Measurements from ENCODE around the gene PEMT.
A peak's percentile ranks its signal among the peaks of the same experiment; 100 is the strongest.
"Not testable (repeated sequence)": the region's sequence is repeated elsewhere in the genome, so short reads cannot be mapped to it uniquely, and the experiment has no call there.

Gene PEMT

DNA sequence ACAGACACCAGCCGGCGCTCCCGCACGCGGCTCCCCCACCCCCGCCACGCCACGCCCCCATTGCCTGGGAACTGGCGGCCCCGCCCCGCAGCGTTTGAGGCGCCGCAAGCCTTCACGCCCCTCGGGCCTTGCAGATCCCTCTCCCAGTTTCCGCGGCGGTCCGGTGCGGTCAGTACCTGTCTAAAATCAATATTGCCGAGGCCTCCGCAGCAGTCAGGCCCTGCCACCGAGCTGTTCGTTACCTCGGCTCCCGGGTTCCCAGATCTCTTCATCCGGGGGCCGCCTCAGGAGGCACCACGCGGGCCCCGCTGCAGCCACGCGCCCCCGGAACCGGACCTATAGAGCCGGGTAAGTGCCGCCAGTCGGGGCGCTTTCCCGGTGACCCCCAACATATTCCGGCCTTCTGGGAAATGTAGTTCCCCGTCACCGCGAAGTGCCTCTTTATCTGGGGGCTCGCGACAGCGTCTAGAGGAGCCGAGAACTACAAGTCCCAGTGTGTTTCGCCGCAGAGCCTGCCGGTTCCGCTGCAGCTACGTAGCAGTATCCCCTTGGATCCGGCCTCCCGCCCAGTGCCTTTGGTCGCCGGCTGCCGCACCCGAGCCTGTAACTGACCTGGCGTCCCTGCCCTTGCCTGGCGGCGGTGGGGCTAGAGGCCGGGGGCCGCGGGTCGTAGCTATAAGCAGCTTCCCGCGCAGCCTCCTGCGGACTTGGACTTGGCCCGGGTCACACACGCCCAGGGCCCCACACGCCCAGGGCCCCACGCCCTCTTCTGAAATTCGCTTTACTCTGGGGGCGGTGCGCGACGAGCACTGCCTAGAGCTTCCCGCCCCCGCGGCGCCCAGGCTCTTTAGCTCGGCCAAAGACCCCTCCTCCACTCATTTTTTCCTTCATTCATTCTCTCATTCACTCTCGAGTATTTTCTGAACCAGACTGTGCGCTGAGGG lies at the start of gene PEMT:
Gene PEMT (minus strand): TSS at position 354 of the 944 bp plus-strand sequence. CDS start 82 bp downstream, at position 272.
- DNase-seq, result peak; percentile 98

DNA sequence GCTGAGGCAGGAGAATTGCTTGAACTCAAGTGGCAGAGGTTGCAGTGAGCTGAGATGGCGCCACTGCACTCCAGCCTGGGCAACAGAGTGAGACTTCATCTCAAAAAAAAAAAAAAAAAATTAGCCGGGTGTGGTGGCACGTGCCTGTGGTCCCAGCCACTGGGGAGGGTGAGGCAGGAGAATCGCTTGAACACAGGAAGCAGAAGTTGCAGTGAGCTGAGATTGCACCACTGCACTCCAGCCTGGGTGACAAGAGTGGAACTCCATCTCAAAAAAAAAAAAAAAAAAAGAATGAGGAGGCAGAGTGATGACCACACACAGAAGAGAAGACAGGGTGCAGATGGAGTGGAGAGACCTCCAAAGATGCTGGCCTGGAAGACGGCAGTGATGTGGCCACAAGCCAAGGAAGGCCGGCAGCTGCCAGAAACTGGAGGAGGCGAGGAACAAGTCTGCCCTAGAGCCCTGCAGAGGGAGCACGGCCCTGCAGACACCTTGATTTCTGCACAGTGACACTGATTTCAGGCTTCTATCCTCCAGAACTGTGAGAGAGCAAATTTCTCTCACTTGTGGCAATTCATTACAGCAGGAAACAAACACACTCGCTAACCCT lies 48.3 kb upstream of the PEMT start:
- DNase-seq, result not testable (repeated sequence)

- DNase-seq, result no peak
These were observed 47.0 kb upstream of the PEMT start for GRCh38 chr17:17638467-17638866.

GRCh38 chr17:17636272-17636885 lies 44.9 kb upstream of the PEMT start:
- no peak for DNase-seq

DNA sequence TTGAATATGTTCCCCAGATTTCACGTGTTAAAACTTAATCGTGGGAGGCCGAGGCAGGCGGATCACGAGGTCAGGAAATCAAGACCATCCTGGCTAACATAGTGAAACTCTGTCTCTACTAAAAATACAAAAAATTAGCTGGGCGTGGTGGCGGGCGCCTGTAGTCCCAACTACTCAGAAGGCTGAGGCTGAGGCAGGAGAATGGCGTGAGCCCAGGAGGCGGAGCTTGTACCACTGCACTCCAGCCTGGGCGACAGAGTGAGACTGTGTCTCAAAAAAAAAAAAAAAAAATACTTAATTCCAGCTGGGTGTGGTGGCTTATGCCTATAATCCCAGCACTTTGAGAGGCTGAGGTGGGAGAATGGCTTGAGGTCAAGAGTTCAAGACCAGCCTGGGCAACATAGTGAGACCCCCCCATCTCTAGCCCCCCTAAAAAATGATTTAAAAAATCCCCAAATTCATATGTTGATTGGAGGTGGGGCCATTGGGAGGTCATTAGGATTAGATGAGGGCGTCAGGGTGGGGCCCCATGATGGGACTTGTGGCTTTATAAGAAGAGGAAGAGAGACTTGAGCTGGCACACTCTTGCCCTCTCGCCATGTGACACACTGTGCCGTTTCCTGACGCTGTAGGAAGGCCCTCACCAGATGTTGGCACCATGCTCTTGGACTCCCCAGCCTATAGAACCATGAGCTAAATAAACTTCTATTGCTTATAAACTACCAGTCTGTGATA lies 44.2 kb upstream of the PEMT start:
- DNase-seq, result not testable (repeated sequence)

DNA sequence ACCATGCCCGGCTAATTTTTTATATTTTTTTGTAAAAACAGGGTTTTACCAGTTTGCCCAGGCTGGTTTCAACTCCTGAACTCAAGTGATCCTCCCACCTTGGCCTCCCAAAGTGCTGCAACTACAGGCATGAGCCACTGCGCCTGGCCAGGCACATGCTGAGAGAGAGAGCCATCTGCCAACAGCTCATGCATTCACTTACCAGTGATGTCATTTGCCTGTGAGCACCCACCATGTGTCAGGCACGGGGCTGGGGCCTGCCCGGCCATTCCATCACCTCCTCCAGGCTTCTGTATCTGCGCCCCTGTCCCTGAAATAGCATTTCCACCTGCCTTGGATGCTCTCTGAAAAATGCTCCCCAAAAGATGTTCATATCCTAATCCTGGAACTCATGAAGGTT lies 43.6 kb upstream of the PEMT start:
- peak; percentile 21 for DNase-seq

- no peak for DNase-seq
These were observed 41.8 kb upstream of the PEMT start for GRCh38 chr17:17633310-17633709.

GRCh38 chr17:17632690-17633089 lies 41.2 kb upstream of the PEMT start:
- not testable (repeated sequence) for DNase-seq

GRCh38 chr17:17628388-17629008 lies 37.0 kb upstream of the PEMT start:
- DNase-seq, result no peak

DNA sequence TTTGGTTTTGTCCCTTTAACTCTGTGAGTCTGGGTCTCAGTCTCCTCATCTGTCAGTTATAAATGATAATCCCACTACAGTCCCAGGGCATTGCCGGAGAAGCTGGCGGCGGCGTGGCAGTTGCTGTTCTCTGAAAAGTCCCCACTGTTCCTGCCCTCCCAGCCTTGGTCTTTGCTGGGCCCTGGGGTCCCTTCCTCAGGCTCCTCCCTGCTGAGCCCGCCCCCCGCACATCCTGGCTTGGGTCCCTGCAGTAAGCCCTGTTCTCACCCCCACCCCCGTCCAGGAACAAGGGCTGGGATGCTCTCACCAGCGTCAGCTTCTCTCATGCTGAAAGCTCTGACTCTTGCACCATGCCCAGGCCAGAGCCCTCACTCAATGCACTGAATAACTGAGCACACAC lies 35.3 kb upstream of the PEMT start:
- DNase-seq, result no peak

DNA sequence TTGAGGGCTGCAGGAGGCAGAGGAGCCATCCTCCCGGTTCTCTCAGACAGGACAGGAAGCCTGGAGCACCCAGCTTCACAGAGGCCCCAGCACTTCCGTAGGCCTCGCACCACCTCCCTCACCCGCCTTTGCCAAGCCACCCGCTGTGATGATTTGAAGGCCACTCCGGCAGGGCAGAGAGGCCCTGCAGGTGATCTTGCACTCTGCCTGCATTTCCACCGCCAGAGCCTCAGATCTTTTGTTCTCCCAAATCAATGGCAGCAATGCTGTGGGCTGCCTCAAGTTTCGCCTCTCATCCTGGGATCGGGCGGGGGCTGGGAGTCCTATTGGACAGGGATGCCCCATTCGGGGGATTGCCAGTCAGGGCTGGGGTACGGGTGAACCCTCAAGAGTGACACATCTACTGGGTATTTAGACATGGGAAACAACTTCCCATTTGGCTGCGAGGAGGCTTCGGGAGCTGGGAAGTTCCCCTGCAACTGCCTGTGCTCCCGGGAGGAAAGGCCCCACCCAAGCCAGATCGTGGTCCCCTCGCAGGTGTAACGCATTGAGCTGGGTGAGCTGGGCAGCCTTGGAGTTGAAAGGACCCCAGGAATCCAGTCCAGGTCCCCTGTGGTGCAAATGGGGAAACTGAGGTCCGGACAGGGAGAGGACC lies 34.8 kb upstream of the PEMT start:
- DNase-seq, result no peak

GRCh38 chr17:17624741-17625140 lies 33.2 kb upstream of the PEMT start:
- DNase-seq, result no peak

GRCh38 chr17:17623904-17624303 lies 32.4 kb upstream of the PEMT start:
- no peak for DNase-seq

DNA sequence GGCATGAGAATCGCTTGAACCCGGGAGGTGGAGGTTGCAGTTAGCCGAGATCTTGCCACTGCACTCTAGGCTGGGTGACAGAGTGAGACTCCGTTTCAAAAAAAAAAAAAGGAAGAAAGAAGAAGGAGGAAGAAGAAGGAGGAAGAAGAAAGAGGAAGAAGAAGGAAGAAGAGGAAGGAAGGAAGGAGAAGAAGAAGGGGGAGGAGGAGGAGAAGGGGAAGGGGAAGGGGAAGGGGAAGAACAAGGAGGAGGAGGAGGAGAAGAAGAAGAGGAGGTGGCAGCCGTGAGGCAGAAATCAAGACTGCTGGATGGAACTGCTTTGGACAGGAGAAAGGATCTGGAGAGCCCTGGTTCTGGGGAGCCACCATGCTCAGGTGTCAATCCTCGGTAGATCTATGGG lies 29.7 kb upstream of the PEMT start:
- DNase-seq, result no peak

DNA sequence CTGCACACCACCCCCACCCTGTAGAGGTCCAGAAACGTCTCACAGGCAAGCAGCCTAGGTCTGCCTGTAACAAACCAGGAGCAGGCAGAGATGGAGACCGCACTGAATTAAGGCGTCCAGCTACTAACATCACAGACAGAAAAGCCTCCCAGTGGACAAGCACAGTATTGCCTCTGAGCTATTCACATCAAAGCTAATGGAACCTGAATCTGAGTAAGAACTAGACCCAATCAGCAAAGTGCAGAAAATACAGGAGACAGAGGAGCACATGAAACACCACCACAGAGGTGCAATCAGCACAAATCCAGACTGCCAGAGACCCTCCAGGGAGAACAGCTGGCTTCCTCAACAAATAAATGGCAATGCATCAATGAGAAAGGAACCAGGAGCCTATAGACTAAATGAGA lies 22.2 kb upstream of the PEMT start:
- peak; percentile 89 for DNase-seq

DNA sequence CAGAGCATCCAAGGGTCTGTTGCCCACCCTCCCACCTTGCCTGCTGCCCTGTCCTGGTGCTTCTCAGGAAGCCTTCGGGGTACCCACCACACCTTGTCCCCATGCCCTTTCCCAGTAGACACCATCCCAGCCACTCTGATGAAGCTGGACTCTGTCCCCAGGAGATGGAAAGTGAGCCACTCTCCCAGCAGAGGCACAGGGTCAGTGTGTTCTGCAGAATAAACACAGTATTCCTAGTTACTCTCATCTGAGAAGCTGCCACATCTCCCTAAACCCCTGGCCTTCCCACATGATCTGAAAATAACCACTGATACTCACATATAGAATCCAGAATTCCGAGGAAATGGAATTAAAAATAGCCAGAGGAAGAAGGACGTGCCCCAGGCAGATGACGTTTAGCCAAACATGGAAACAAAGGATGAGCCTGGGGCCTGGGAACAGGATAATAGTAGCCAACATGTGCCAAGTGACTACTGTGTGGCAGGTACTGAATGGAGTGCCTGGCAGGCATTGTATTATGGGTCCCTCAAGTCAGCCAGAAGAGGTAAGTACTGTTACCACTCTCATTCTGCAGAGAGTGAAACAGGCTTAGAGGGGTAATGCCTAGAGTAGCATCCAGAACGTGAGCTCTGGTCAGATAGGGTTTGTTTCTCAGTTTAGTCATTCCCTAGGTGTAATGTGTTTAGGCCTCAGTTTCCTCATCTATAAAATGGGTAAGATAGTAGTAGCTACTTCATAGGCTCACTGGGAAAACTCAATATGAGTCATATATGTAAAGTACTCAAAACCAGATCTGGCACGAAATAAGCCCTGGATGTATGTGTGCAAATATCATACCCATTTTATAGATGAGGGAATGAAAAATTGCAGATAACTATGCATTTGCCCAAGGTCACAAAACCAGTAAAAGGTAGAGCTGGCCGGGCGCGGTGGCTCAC lies 20.8 kb upstream of the PEMT start:
- DNase-seq, result no peak

DNA sequence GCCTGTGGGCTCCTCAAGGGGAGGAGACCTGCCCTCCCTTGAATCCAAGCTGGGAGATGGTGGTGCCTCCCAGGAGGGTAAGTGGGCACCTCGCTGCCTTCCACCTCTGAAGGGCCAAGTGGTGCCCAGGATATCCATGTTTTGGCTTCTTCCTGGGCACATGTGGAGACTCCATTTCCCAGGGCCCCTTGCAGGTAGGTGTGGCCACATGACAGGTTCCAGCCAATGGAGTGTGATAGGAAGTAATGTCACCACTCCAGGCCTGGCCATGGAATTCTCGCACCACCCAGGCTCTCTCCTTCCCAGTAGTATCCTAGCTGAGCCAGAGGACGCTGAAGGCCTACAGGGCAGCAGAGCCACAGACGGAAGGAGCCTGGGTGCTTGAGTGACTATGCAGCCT lies 17.6 kb upstream of the PEMT start:
- DNase-seq, result no peak

DNA sequence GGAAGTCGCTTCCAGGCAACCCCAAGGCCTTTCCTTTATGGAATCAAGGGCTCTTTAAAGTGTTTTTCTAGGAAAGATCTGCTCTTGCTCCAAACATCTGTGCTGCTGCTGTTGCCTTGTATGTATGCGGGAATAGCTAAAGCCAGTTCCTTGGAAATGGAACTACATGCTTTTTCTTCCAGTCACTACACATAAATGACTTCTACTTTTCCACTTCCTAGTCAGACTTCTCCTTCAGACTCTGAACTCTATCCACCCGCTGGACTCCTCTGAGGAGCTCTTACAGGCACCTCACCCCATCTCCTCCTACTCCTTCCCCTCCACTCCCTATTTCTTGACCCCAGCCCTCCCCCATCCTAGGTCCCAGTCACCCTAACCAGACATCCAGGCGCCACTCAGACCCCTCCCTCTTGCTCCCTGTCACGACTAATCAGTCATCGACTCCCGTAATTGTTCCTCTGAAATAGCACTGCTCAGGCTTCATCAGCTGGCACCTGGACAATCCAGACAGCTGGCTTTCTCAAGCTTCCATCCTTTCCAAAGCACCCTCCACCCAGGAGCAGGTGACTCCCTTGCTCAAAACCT lies 15.0 kb upstream of the PEMT start:
- DNase-seq, result peak; percentile 64

- no peak for DNase-seq
These were observed 14.2 kb upstream of the PEMT start for GRCh38 chr17:17605729-17606088.

GRCh38 chr17:17605083-17605728 lies 13.7 kb upstream of the PEMT start:
- no peak for DNase-seq
